HCEC 1CT (cell line): ENCODE data around the gene DOLPP1.
A peak's percentile ranks its signal among the peaks of the same experiment; 100 is the strongest.
"Not testable (repeated sequence)": the region's sequence is repeated elsewhere in the genome, so short reads cannot be mapped to it uniquely, and the experiment has no call there.

Source experiments
- DNase-seq: peaks from one replicate; pipeline ENCODE4 v3.0.0-alpha.2; 2017

Gene DOLPP1

GRCh38 chr9:129113645-129114304, 32.9 kb downstream of the DOLPP1 start:
- DNase-seq: no peak

- DNase-seq: no peak
Measured at GRCh38 chr9:129118799-129119198, 37.9 kb downstream of the DOLPP1 start.

- no peak for DNase-seq
Measured at GRCh38 chr9:129121483-129121882, 40.6 kb downstream of the DOLPP1 start.

GRCh38 chr9:129122133-129122532, 41.2 kb downstream of the DOLPP1 start:
- no peak for DNase-seq

- DNase-seq: not testable (repeated sequence)
Measured at GRCh38 chr9:129122976-129123375, 42.1 kb downstream of the DOLPP1 start.

- DNase-seq: no peak
Measured at GRCh38 chr9:129124506-129125069, 43.7 kb downstream of the DOLPP1 start.

GRCh38 chr9:129125478-129125877, 44.6 kb downstream of the DOLPP1 start:
- DNase-seq: peak; percentile 93

- no peak for DNase-seq
Measured at GRCh38 chr9:129126749-129127618, 46.1 kb downstream of the DOLPP1 start.

- no peak for DNase-seq
Measured at GRCh38 chr9:129128689-129129088, 47.8 kb downstream of the DOLPP1 start.

- DNase-seq: not testable (repeated sequence)
Measured at GRCh38 chr9:129130271-129130670, 49.4 kb downstream of the DOLPP1 start.

- no peak for DNase-seq
Measured at GRCh38 chr9:129130791-129131190, 49.9 kb downstream of the DOLPP1 start.

GRCh38 chr9:129131300-129132145, 50.6 kb downstream of the DOLPP1 start:
- DNase-seq: peak; percentile 54

- no peak for DNase-seq
Measured at GRCh38 chr9:129133082-129133481, 52.2 kb downstream of the DOLPP1 start.

GRCh38 chr9:129135476-129135875, 54.6 kb downstream of the DOLPP1 start:
- DNase-seq: no peak

- DNase-seq: no peak
Measured at GRCh38 chr9:129136446-129137035, 55.6 kb downstream of the DOLPP1 start.

GRCh38 chr9:129137292-129138143, 56.6 kb downstream of the DOLPP1 start:
- DNase-seq: no peak

GRCh38 chr9:129138144-129138462, 57.2 kb downstream of the DOLPP1 start:
- no peak for DNase-seq

GRCh38 chr9:129138476-129139232, 57.7 kb downstream of the DOLPP1 start:
- DNase-seq: peak; percentile 45

GRCh38 chr9:129139233-129139992, 58.5 kb downstream of the DOLPP1 start:
- peak; percentile 84 for DNase-seq

GRCh38 chr9:129139993-129140396, 59.1 kb downstream of the DOLPP1 start:
- peak; percentile 98 for DNase-seq
